ENCODE results near the gene DIPK1A. TPM values are rescaled to one million over a fixed set of nuclear protein-coding genes. Genes with fewer than 3 reads are reported as not detected.

The DIPK1A gene
- polyA plus RNA-seq, 2 of the 4 experiments (the other 2 are of a cell fraction) = 12.4 to 21.1 TPM

- CTCF ChIA-PET = interaction anchor here (1.3 to 3.0 kb wide), 3 partner anchors 15 to 86 kb away, joined by 3 to 10 read pairs (median 7); partner anchors contain the start of gene DIPK1A
- POLR2A ChIA-PET = no interaction called here
- Histone ChIP-seq H3K4me1 (peaks cover 13% of the 10 kb centered on the region), H3K4me3 (no peak overlapping the region), H3K4me2 (no peak overlapping the region), H3K27ac (no peak overlapping the region), H3K9me3 (no peaks in the 10 kb centered on the region)
- ATAC-seq = no peak
- TF ChIP-seq, protein P1, sequence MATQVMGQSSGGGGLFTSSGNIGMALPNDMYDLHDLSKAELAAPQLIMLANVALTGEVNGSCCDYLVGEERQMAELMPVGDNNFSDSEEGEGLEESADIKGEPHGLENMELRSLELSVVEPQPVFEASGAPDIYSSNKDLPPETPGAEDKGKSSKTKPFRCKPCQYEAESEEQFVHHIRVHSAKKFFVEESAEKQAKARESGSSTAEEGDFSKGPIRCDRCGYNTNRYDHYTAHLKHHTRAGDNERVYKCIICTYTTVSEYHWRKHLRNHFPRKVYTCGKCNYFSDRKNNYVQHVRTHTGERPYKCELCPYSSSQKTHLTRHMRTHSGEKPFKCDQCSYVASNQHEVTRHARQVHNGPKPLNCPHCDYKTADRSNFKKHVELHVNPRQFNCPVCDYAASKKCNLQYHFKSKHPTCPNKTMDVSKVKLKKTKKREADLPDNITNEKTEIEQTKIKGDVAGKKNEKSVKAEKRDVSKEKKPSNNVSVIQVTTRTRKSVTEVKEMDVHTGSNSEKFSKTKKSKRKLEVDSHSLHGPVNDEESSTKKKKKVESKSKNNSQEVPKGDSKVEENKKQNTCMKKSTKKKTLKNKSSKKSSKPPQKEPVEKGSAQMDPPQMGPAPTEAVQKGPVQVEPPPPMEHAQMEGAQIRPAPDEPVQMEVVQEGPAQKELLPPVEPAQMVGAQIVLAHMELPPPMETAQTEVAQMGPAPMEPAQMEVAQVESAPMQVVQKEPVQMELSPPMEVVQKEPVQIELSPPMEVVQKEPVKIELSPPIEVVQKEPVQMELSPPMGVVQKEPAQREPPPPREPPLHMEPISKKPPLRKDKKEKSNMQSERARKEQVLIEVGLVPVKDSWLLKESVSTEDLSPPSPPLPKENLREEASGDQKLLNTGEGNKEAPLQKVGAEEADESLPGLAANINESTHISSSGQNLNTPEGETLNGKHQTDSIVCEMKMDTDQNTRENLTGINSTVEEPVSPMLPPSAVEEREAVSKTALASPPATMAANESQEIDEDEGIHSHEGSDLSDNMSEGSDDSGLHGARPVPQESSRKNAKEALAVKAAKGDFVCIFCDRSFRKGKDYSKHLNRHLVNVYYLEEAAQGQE (IDR thresholded peaks at IDR 0.05) = no peak
- no peak for TF ChIP-seq JUNB (IDR thresholded peaks at IDR 0.05)
- TF ChIP-seq POLR2A (IDR thresholded peaks at IDR 0.05; ENCODE audit: low read length) = no peak
- TF ChIP-seq EHF (CRISPR knock-in tag; IDR thresholded peaks at IDR 0.05) = no peak
- TF ChIP-seq BHLHE40 (IDR thresholded peaks at IDR 0.05; ENCODE audit: low read depth, low read length) = no peak
- TF ChIP-seq HOXA7 (CRISPR knock-in tag; IDR thresholded peaks at IDR 0.05) = no peak
- no peak for TF ChIP-seq E2F6 (IDR thresholded peaks at IDR 0.05; ENCODE audit: borderline replicate concordance, low read depth)
- no peak for TF ChIP-seq JUN (IDR thresholded peaks at IDR 0.05)
- no peak for TF ChIP-seq CHD4 (IDR thresholded peaks at IDR 0.05; ENCODE audit: borderline replicate concordance)
- TF ChIP-seq KDM1A (IDR thresholded peaks at IDR 0.05; ENCODE audit: low read depth) = no peak
- no peak for TF ChIP-seq CHD2 (IDR thresholded peaks at IDR 0.05; ENCODE audit: low read length, partially characterized antibody)
- TF ChIP-seq RAD21 (conservative IDR thresholded peaks at IDR 0.05 in 1 of 2, IDR thresholded peaks at IDR 0.05 in 1 of 2) = no peak
- no peak for TF ChIP-seq RNF2 (IDR thresholded peaks at IDR 0.05; ENCODE audit: borderline replicate concordance, low read depth)
- FAIRE-seq = no peak
- 87% methylated on average over 3 of the region's 3 CpGs for WGBS (ENCODE audit: missing lambda C conversion rate)
- no peak for DNase-seq (ENCODE audit: low read depth in 1 of 2, low spot score in 1 of 2)
Measured at GRCh38 chr1:92944901-92945747, 16.1 kb downstream of the DIPK1A start.

- Histone ChIP-seq H3K9me3 (no peaks in the 10 kb centered on the region), H3K27ac (no peak overlapping the region), H3K4me3 (no peak overlapping the region), H3K4me1 (peaks cover 5% of the 10 kb centered on the region; the same call in 2 of the 3 replicates), H3K4me2 (no peak overlapping the region)
- ATAC-seq (no peak), DNase-seq (ENCODE audit: low read depth in 1 of 2, low spot score in 1 of 2) (no peak), FAIRE-seq (no peak)
- WGBS (ENCODE audit: missing lambda C conversion rate) = 89% methylated on average over 4 of the region's 4 CpGs
- POLR2A ChIA-PET = no interaction called here
- TF ChIP-seq, protein P2, sequence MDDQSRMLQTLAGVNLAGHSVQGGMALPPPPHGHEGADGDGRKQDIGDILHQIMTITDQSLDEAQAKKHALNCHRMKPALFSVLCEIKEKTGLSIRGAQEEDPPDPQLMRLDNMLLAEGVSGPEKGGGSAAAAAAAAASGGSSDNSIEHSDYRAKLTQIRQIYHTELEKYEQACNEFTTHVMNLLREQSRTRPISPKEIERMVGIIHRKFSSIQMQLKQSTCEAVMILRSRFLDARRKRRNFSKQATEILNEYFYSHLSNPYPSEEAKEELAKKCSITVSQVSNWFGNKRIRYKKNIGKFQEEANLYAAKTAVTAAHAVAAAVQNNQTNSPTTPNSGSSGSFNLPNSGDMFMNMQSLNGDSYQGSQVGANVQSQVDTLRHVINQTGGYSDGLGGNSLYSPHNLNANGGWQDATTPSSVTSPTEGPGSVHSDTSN (IDR thresholded peaks at IDR 0.05) = no peak
- no peak for TF ChIP-seq HOXB13 (CRISPR knock-in tag; IDR thresholded peaks at IDR 0.05; ENCODE audit: low read depth)
- TF ChIP-seq HEYL (CRISPR knock-in tag; IDR thresholded peaks at IDR 0.05) = no peak
- TF ChIP-seq EHMT2 (IDR thresholded peaks at IDR 0.05; ENCODE audit: low read depth) = no peak
- TF ChIP-seq HOXB5 (CRISPR knock-in tag; IDR thresholded peaks at IDR 0.05) = no peak
- TF ChIP-seq PHF8 (IDR thresholded peaks at IDR 0.05; ENCODE audit: borderline replicate concordance, low read depth) = no peak
- TF ChIP-seq RNF2 (IDR thresholded peaks at IDR 0.05; ENCODE audit: borderline replicate concordance, low read depth) = no peak
- TF ChIP-seq NFE2L2 (conservative IDR thresholded peaks at IDR 0.05; ENCODE audit: low read length) = no peak
- TF ChIP-seq FOXS1 (CRISPR knock-in tag; IDR thresholded peaks at IDR 0.05) = no peak
- no peak for TF ChIP-seq TFCP2L1 (CRISPR knock-in tag; IDR thresholded peaks at IDR 0.05)
- TF ChIP-seq CBX2 (IDR thresholded peaks at IDR 0.05; ENCODE audit: borderline replicate concordance, low read depth) = no peak
- TF ChIP-seq FOSL2 (IDR thresholded peaks at IDR 0.05) = no peak
- TF ChIP-seq FOSL2 (CRISPR knock-in tag; IDR thresholded peaks at IDR 0.05) = no peak
- no peak for TF ChIP-seq SMC3 (IDR thresholded peaks at IDR 0.05)
- CTCF ChIA-PET = interaction anchor here (0.6 to 3.0 kb wide), 5 partner anchors 9 to 84 kb away, joined by 3 to 10 read pairs (median 7); partner anchors contain the start of gene DIPK1A
Measured at GRCh38 chr1:92943502-92943847, 17.8 kb downstream of the DIPK1A start.
